Measurements from ENCODE around the gene ARHGEF25.
"Not testable (repeated sequence)": the region's sequence is repeated elsewhere in the genome, so short reads cannot be mapped to it uniquely, and the experiment has no call there.

The ARHGEF25 gene

GRCh38 chr12:57611108-57611826 lies at the start of gene ARHGEF25:
ARHGEF25 (plus strand) TSS chr12:57611435; CDS start chr12:57611895, 460 bp downstream.
- peak; percentile 33 to 48 for DNase-seq (ENCODE audit: low read depth in 2 of 2)

GRCh38 chr12:57563358-57563757 lies 47.9 kb upstream of the ARHGEF25 start:
- DNase-seq (ENCODE audit: low read depth in 2 of 2), result no peak

- DNase-seq (ENCODE audit: low read depth in 2 of 2), result no peak
Observed at GRCh38 chr12:57564178-57564740, 47.0 kb upstream of the ARHGEF25 start.

- no peak for DNase-seq (ENCODE audit: low read depth in 2 of 2)
Observed at GRCh38 chr12:57568838-57569237, 42.4 kb upstream of the ARHGEF25 start.

- no peak for DNase-seq (ENCODE audit: low read depth in 2 of 2)
Observed at GRCh38 chr12:57569858-57570257, 41.4 kb upstream of the ARHGEF25 start.

DNA sequence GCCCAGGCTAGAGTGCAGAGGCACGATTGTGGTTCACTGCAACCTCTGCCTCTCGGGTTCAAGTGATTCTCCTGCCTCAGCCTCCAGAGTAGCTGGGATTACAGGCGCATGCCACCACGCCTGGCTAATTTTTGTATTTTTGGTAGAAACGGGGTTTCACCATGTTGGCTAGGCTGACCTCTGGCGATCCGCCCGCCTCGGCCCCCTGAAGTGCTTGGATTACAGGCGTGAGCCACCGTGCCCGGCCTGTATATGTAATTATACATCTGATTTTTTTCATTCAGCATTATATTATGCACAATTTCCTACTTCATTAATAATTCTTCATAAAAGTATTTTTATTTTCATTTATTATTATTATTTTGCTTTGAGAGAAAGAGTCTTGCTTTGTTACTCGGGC lies 40.8 kb upstream of the ARHGEF25 start:
- DNase-seq (ENCODE audit: low read depth in 2 of 2), result not testable (repeated sequence)

DNA sequence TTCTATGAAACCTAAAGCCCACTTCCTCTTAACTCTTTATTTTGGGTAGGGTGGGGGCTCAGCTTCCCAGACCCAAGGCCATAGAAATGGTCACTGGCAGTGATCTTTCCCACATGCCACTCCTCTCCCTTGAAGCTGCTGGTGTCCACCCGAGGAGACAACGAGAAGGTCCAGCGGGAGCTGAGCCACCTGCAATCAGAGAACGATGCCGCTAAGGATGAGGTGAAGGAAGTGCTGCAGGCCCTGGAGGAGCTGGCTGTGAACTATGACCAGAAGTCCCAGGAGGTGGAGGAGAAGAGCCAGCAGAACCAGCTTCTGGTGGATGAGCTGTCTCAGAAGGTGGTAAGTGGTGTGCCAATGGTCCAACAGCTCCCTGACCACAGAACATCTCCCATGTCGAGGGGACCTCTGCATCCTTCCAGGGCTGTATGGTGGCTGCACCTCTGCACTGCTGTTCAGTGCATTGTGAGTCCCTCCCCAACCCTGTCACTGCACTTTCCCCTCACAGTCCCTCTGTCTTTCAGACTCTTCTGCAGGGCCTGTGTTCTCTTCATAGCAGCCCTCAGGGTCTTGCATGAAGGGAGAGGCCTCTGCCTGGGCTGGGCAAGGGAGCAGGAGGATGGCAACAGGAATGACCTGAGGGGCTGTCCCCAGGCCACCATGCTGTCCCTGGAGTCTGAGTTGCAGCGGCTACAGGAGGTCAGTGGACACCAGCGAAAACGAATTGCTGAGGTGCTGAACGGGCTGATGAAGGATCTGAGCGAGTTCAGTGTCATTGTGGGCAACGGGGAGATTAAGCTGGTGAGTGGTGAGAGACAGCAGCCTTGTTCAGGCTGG lies 39.1 kb upstream of the ARHGEF25 start:
- DNase-seq (ENCODE audit: low read depth in 2 of 2), result no peak

- DNase-seq (ENCODE audit: low read depth in 2 of 2), result no peak
Observed at GRCh38 chr12:57574795-57575194, 36.4 kb upstream of the ARHGEF25 start.

- DNase-seq (ENCODE audit: low read depth in 2 of 2), result no peak
Observed at GRCh38 chr12:57575771-57576612, 35.2 kb upstream of the ARHGEF25 start.

DNA sequence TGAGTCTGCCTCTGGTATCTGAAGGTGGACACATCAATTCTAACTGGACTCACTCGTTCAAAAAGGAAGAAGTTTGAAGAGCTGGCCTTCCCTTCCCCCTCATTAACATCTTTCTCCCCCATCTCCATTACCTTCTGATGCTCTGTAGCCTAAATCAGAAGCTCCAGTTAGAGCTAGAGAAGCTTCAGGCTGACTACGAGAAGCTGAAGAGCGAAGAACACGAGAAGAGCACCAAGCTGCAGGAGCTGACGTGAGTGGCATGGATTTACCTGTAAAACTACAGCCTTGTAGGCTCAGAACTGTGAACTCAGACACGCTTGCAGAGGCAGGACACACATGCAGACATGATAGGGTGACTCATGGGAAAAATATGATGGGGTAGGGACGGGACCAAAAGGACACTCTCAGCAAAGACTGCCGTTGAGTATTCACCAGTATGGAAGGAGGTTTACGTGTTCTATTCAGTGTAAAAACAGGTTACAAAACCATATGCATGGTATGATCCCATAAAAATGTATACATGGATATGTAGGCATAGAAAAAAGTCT lies 34.5 kb upstream of the ARHGEF25 start:
- no peak for DNase-seq (ENCODE audit: low read depth in 2 of 2)

GRCh38 chr12:57577981-57578758 lies 33.1 kb upstream of the ARHGEF25 start:
- DNase-seq (ENCODE audit: low read depth in 2 of 2), result no peak

DNA sequence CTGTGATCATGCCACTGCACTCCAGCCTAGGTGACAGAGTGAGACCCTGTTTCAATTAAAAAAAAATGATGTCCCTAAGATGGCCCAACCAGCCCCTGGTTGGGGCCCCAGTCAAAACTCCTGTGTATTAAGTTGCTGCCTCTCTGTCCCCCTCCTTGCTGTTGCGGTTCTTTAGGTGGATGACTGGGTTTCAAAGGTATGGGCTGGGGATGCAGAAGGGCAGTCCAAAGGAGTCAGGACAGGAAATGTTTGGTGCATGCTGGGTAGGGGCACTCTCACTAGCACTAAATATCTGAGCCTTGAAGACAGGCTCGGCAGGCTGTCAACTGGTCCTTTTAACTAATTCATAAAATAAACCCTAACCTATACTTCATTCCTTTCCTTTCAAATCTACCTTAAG lies 32.2 kb upstream of the ARHGEF25 start:
- no peak for DNase-seq (ENCODE audit: low read depth in 2 of 2)

DNA sequence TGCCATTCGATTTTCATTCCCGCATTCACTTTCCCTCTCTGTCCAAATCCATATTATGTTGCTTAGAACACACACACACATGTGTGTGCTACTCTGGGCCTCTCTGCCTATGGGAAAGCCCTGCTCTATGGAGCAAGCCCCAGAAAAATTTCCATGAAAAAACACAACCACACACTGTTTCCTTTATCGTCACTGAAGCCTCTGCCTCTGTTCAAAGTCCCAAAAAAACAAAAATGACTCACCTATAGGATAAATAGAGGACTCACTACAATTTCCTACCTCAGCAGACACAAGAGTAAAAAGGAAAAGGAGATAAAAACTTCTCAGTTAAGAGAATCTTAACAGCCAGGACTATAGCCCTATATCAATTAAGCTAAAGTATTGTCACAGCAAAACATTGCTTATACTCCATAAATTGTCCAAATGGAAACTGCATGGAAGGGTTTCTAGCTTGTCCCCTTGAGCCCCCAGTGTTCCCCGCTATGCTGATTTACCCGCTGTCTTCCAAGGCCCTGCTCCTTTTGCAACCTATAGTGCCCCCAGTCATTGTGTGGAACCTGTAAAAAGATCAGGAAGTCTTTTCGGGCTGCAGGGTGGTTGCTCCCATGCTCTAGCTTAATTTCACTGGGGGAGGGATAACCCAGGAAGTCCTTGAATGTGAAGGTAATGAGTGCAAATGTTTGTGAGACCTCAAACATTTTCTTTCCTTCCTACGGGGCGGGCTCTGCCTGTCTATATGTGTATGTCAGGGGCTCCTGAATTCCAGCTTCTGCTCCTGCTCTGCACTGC lies 31.4 kb upstream of the ARHGEF25 start:
- DNase-seq (ENCODE audit: low read depth in 2 of 2), result no peak

- no peak for DNase-seq (ENCODE audit: low read depth in 2 of 2)
Observed at GRCh38 chr12:57580466-57580795, 30.8 kb upstream of the ARHGEF25 start.

GRCh38 chr12:57581802-57582201 lies 29.4 kb upstream of the ARHGEF25 start:
- DNase-seq (ENCODE audit: low read depth in 2 of 2), result no peak

GRCh38 chr12:57582440-57582839 lies 28.8 kb upstream of the ARHGEF25 start:
- DNase-seq (ENCODE audit: low read depth in 2 of 2), result no peak

GRCh38 chr12:57583008-57583831 lies 28.0 kb upstream of the ARHGEF25 start:
- DNase-seq (ENCODE audit: low read depth in 2 of 2), result peak; percentile 24 to 64

GRCh38 chr12:57584050-57584449 lies 27.2 kb upstream of the ARHGEF25 start:
- DNase-seq (ENCODE audit: low read depth in 2 of 2), result no peak

DNA sequence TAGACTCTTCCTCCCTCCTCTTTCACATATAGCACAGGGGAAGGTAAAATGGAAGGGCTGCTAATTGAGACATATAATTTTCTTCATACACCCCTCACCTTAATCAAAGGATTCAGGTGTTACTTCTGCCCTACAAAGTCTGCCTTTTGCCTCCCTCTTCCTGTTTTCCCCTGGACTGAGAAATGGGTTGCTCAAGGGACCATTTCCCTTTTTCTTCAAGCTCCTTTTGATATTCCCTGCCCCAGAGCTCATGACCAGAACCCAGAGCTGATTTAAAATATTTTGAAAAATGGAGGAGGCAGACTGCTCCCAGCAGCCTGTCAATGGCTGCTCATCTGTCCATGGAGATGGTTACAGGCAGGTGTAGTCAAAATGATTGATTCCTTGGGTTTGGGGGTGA lies 26.5 kb upstream of the ARHGEF25 start:
- DNase-seq (ENCODE audit: low read depth in 2 of 2), result no peak
